GM12892 (cell line): ENCODE results near the gene LHCGR.

Experiments used
- POLR2A ChIP-seq: IDR thresholded peaks from 2 replicates; pipeline ENCODE4 v1.6.1; 2011; ENCODE audit warnings: low read depth, low read length, control low read depth
- TAF1 ChIP-seq: IDR thresholded peaks from 2 replicates; pipeline ENCODE4 v1.6.1; 2011; ENCODE audit warnings: low read depth, mild to moderate bottlenecking, control low read depth, low read length, borderline replicate concordance

DNA sequence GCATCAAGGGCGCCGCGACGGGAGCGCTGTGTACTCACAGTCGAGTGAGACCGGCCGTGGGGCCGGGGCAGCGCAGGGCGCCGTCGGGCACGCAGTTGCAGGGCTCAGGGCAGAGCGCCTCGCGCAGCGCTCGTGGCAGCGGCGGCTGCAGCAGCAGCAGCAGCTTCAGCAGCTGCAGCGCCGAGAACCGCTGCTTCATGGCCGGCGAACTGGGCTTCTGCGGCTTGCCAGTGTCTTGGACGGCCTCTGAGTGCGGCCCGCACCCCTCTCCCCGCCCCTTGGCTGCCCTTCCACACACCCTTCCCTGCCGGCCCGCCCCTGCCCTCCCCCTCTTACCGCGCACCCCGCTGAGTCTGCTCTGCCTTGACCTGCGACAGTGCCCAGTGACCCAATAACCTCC lies at the start of gene LHCGR:
- TF ChIP-seq TAF1 (no peak), POLR2A (no peak)
